ENCODE results near the gene LDLRAP1. TPM values are rescaled to one million over a fixed set of nuclear protein-coding genes. Genes with fewer than 3 reads are reported as not detected.

LDLRAP1 gene
- total RNA-seq, 1 experiment from 2014 or later = 13.7 TPM

DNA sequence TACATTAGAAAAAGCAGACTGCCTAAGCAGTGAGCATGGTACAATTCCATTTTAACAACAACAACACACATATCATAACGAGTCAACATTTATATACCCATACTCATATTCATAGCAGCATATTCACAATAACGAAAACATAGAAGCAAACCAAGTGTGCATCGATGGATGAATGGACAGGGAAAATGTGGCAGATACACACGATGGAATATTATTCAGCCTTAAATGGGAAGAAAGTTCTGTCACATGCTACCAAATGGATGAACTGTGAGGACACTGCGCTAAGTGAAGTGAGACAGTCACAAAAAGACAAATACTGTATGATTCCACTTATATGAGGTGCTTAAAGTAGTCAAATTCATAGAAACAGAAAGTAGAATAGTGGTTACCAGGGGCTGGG, 63.7 kb downstream of the LDLRAP1 start:
- in situ Hi-C loops (cut with HindIII; ENCODE audit: low pct_unique_long_range_greater_than_20kb, low sequenced_read_pairs) = no loop called here
- DNase-seq (ENCODE audit: low read depth, low spot score) = no peak

DNA sequence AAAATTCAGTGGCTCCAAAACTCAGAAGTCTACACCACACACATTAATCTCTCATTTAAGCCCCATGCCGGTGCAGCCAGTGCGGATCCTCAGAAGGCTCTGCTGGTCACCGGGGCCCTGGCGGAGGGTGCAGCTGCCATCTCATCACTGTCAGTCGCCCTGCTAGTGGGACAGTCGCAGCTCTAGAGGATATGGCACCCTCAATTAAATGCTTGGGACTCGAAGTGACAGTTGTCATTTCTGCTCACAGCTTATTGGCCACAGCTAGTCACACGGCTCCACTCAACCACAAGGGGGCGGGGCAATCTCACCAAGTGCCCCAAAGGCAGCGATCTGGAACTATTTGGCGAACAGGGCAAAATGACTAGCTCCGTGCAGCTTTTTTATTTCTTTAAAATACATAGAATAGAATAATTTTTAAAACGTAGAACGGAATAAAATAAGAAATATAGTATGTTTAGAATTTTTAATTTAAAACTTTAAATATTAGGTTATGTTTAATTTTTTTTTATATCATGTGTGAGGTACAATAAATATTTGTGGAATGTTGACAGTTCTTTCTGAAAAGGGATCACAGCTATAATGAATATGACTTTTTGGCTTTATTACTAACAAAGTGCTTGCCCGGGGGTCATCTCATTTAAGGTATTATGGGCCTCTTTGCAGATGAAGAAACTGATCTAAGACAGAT, 65.2 kb downstream of the LDLRAP1 start:
- in situ Hi-C loops (cut with HindIII; ENCODE audit: low pct_unique_long_range_greater_than_20kb, low sequenced_read_pairs) = no loop called here
- peak; percentile 72 for DNase-seq (ENCODE audit: low read depth, low spot score)

GRCh38 chr1:25609921-25610320, 66.5 kb downstream of the LDLRAP1 start:
- DNase-seq (ENCODE audit: low read depth, low spot score) = no peak
- in situ Hi-C loops (cut with HindIII; ENCODE audit: low pct_unique_long_range_greater_than_20kb, low sequenced_read_pairs) = no loop called here

- in situ Hi-C loops (cut with HindIII; ENCODE audit: low pct_unique_long_range_greater_than_20kb, low sequenced_read_pairs) = no loop called here
- peak; percentile 20 for DNase-seq (ENCODE audit: low read depth, low spot score)
Measured at GRCh38 chr1:25610822-25611630, 67.6 kb downstream of the LDLRAP1 start.

GRCh38 chr1:25611843-25612242, 68.4 kb downstream of the LDLRAP1 start:
- DNase-seq (ENCODE audit: low read depth, low spot score) = no peak
- in situ Hi-C loops (cut with HindIII; ENCODE audit: low pct_unique_long_range_greater_than_20kb, low sequenced_read_pairs) = no loop called here

DNA sequence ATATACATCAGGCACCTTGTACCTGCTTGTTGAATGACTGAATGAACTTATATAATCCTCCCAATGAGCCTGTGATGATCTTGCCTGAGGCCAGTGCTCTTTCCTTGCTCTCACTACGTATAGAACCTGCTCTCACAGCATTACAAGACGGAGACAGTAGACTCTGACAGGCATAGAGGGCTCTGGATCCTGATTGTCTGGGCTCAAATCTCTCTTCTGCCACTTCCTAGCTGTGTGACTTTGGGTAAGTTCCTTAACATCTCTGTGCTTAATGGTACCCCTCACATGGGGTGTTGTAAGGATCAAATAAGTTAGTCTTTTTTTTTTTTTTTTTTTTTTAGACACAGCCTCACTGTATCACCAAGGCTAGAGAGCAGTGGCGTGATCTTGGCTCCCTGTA, 69.0 kb downstream of the LDLRAP1 start:
- in situ Hi-C loops (cut with HindIII; ENCODE audit: low pct_unique_long_range_greater_than_20kb, low sequenced_read_pairs) = no loop called here

GRCh38 chr1:25613091-25613490, 69.7 kb downstream of the LDLRAP1 start:
- no peak for DNase-seq (ENCODE audit: low read depth, low spot score)
- in situ Hi-C loops (cut with HindIII; ENCODE audit: low pct_unique_long_range_greater_than_20kb, low sequenced_read_pairs) = no loop called here

More for the DNA sequence above, 69.0 kb downstream of the LDLRAP1 start:
- no peak for DNase-seq (ENCODE audit: low read depth, low spot score)

GRCh38 chr1:25614501-25615171, 71.2 kb downstream of the LDLRAP1 start:
- DNase-seq (ENCODE audit: low read depth, low spot score) = no peak
- in situ Hi-C loops (cut with HindIII; ENCODE audit: low pct_unique_long_range_greater_than_20kb, low sequenced_read_pairs) = no loop called here

DNA sequence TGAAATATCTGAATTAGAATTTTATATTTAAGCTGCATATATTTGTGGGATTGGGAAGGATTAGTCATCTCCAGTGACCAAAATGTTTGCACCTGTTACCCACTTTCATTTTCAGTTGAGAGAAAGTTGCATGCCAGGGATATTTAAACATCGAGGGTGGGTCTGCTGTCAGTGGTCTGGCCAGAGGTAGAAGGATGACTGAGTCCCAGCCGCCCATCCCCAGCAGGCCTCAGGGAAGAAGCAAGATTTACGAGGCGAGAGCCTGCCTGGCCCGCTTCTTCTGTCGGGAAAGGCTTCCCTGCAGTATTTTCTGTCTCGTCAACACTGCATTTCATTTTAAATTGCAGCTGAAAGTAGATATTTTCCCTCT, 71.8 kb downstream of the LDLRAP1 start:
- in situ Hi-C loops (cut with HindIII; ENCODE audit: low pct_unique_long_range_greater_than_20kb, low sequenced_read_pairs) = no loop called here

GRCh38 chr1:25615563-25616094, 72.2 kb downstream of the LDLRAP1 start:
- DNase-seq (ENCODE audit: low read depth, low spot score) = no peak
- in situ Hi-C loops (cut with HindIII; ENCODE audit: low pct_unique_long_range_greater_than_20kb, low sequenced_read_pairs) = no loop called here

More for the DNA sequence above, 71.8 kb downstream of the LDLRAP1 start:
- DNase-seq (ENCODE audit: low read depth, low spot score) = no peak

DNA sequence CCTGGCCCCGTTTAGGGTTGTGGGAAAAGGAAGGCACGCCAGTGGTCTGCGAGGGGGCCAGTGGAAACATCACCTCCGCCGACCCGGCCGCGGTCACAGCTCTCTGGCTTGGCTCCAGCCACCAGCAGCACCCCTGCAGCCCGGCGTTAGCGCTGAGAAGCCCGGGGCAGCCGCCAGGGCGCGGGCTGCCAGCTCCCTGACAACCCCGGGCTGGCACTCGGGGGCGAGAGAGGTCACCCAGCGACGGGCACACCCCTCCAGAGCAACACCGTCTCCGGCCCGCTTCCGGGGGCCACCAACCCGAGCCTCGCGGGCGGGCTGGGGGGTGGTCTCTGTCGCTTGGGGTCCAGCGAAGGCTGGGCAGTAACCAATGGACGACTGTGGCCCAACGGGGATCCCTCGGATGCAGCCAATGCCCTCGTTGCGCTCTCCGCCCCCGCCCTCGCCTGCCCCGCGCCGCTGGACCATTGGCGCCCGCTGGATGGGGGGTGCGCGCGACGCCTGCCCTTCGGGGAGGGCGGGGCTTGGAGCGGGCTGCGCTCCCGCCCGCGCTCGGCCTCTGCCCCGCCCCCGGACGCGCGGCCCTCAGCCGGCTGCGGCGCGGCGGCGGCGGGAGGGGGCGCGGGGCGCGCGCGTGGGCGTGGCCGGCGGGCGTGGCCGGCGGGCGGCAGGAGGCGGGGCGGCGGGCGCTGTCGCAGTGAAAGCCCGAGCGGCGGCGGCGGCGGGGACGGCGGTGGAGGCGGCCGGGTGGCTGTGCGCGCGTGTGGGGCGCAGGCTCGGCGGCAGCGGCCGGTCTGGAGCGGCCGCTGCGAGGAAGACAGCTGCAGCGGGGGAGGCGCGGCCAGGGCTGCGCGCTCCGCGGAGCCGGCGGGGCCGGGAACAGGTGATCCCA, 72.9 kb downstream of the LDLRAP1 start, which contains the start of gene MAN1C1:
Gene MAN1C1 (plus strand): TSS at position 697 of the 892 bp plus-strand sequence. CDS start 1,007 bp downstream, outside the sequence.
- in situ Hi-C loops (cut with HindIII; ENCODE audit: low pct_unique_long_range_greater_than_20kb, low sequenced_read_pairs) = no loop called here
- DNase-seq (ENCODE audit: low read depth, low spot score) = peak; percentile 82

DNA sequence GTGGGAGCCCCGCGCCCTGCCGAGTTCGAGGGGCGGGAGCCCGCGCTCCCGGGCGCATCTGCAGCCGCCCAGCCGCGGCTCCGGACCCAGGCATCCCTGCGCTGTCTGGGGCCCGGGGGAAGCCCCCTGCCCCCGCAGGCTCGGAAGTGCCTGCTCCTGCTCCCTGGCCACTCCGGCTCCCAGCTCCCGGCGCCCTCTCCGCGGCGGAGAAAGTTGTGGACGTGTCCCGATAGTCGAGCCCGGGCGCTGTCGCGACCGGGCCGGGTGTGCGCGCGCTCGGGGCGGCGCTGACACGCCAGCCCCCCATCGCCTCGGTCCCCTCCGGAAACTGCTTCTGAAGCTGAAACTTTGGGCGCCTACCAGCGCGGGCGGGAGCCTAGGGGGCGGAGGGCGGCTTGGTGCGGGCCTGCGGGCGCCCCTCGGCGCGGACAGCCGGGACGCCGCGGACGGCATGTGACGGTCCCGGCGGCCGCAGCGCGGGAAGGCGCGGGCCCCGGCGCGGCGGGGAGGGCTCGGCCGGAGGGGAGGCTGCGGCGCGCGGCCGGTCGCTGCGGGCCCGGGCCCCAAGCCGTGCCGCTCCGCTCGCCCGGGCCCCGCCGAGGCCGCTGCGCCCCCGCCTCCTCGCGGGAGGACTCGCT, 73.7 kb downstream of the LDLRAP1 start:
- in situ Hi-C loops (cut with HindIII; ENCODE audit: low pct_unique_long_range_greater_than_20kb, low sequenced_read_pairs) = no loop called here
- no peak for DNase-seq (ENCODE audit: low read depth, low spot score)

- in situ Hi-C loops (cut with HindIII; ENCODE audit: low pct_unique_long_range_greater_than_20kb, low sequenced_read_pairs) = no loop called here
Measured at GRCh38 chr1:25617625-25618432, 74.4 kb downstream of the LDLRAP1 start.

GRCh38 chr1:25618433-25618808, 75.0 kb downstream of the LDLRAP1 start:
- in situ Hi-C loops (cut with HindIII; ENCODE audit: low pct_unique_long_range_greater_than_20kb, low sequenced_read_pairs) = no loop called here
- no peak for DNase-seq (ENCODE audit: low read depth, low spot score)

More at GRCh38 chr1:25617625-25618432, 74.4 kb downstream of the LDLRAP1 start:
- no peak for DNase-seq (ENCODE audit: low read depth, low spot score)
